ENCODE data around the gene ANXA1.

Gene ANXA1

DNA sequence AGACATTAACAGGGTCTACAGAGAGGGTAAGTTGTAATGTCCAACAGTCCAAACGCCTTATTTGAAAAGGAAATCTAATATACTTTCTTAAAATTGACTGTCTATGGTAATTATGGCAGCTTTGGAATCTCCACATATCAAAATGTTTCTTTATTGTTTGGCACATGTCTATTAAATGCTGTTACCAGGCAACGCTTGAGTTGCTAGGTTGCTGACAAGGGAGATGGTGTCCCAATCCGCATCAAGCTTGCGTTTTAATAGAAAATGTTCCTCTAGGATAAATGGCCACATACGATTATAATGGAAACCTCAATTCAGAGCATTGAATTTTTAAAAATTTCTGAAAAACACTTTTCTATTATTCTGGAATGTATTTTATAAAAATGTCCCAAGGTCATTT is 9.2 kb downstream of the ANXA1 start:
- no peak for FAIRE-seq
- no peak for TF ChIP-seq TAF1 (IDR thresholded peaks at IDR 0.05; ENCODE audit: low read depth, low read length)
- TF ChIP-seq POLR2AphosphoS5 (IDR thresholded peaks at IDR 0.05; ENCODE audit: low read depth, low read length) = no peak
- no peak for TF ChIP-seq POLR2A (IDR thresholded peaks at IDR 0.05; ENCODE audit: low read depth, low read length)
- TF ChIP-seq SPI1 (IDR thresholded peaks at IDR 0.05; ENCODE audit: low read depth, low read length) = no peak

DNA sequence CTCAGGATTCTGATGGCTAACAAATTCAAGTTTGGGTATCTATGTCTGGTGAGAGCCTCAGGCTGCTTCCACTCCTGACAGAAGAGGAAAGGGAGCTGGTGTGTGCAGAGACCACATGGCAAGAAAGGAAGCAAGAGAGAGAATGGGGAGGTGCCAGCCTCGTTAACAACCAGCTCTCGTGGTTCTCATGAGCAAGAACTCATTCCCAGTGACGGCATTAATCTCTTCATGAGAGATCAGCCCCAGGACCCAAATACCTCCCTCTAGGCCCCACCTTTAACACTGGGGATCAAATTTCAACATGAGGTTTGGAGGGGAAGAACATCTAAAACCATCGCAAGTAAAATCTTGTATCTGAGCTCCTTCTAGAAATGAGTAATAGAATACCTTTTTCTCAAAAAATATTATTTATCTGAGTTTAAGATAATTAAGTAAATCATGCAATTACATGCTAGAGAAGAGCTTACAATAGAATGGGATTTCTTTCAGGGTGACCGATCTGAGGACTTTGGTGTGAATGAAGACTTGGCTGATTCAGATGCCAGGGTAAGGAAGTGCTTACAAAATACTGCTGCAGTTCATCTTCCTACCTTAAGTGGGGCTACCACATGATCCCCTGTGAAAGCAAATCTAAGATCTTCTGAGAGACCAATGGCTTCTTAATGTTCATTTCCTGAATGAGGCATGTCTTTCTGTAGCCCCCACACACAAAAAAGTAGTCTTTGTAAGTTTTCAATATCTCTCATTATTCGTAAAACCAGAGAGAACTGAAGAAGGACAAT is 11.5 kb downstream of the ANXA1 start:
- no peak for FAIRE-seq
- TF ChIP-seq POLR2AphosphoS5 (IDR thresholded peaks at IDR 0.05; ENCODE audit: low read depth, low read length) = no peak
- no peak for TF ChIP-seq POLR2A (IDR thresholded peaks at IDR 0.05; ENCODE audit: low read depth, low read length)
- no peak for TF ChIP-seq TAF1 (IDR thresholded peaks at IDR 0.05; ENCODE audit: low read depth, low read length)
- TF ChIP-seq PAX5 (IDR thresholded peaks at IDR 0.05; ENCODE audit: insufficient read depth, low read length, severe bottlenecking) = no peak
- no peak for TF ChIP-seq POU2F2 (IDR thresholded peaks at IDR 0.05; ENCODE audit: low read depth, low read length)
- no peak for TF ChIP-seq SPI1 (IDR thresholded peaks at IDR 0.05; ENCODE audit: low read depth, low read length)
- no peak for DNase-seq (ENCODE audit: insufficient read length, low spot score)

More for the DNA sequence above, 9.2 kb downstream of the ANXA1 start:
- DNase-seq (ENCODE audit: insufficient read length, low spot score) = no peak

GRCh38 chr9:73165911-73166310 is 14.2 kb downstream of the ANXA1 start:
- DNase-seq (ENCODE audit: insufficient read length, low spot score) (no peak), FAIRE-seq (no peak)
- TF ChIP-seq SPI1 (IDR thresholded peaks at IDR 0.05; ENCODE audit: low read depth, low read length) (no peak), TAF1 (IDR thresholded peaks at IDR 0.05; ENCODE audit: low read depth, low read length) (no peak), PAX5 (IDR thresholded peaks at IDR 0.05; ENCODE audit: insufficient read depth, low read length, severe bottlenecking) (no peak), POU2F2 (IDR thresholded peaks at IDR 0.05; ENCODE audit: low read depth, low read length) (no peak), POLR2AphosphoS5 (IDR thresholded peaks at IDR 0.05; ENCODE audit: low read depth, low read length) (no peak), POLR2A (IDR thresholded peaks at IDR 0.05; ENCODE audit: low read depth, low read length) (no peak)

GRCh38 chr9:73166468-73166867 is 14.8 kb downstream of the ANXA1 start:
- DNase-seq (ENCODE audit: insufficient read length, low spot score) = no peak
- no peak for FAIRE-seq
- TF ChIP-seq SPI1 (IDR thresholded peaks at IDR 0.05; ENCODE audit: low read depth, low read length) (no peak), TAF1 (IDR thresholded peaks at IDR 0.05; ENCODE audit: low read depth, low read length) (no peak)

GRCh38 chr9:73167614-73168013 is 15.9 kb downstream of the ANXA1 start:
- FAIRE-seq (peak; percentile 72), DNase-seq (ENCODE audit: insufficient read length, low spot score) (no peak)
- TF ChIP-seq TAF1 (IDR thresholded peaks at IDR 0.05; ENCODE audit: low read depth, low read length) = no peak
- TF ChIP-seq POLR2AphosphoS5 (IDR thresholded peaks at IDR 0.05; ENCODE audit: low read depth, low read length) = no peak
- TF ChIP-seq POLR2A (IDR thresholded peaks at IDR 0.05; ENCODE audit: low read depth, low read length) = no peak
- TF ChIP-seq SPI1 (IDR thresholded peaks at IDR 0.05; ENCODE audit: low read depth, low read length) = no peak
- TF ChIP-seq PAX5 (IDR thresholded peaks at IDR 0.05; ENCODE audit: insufficient read depth, low read length, severe bottlenecking) = no peak
- no peak for TF ChIP-seq POU2F2 (IDR thresholded peaks at IDR 0.05; ENCODE audit: low read depth, low read length)

- DNase-seq (ENCODE audit: insufficient read length, low spot score) = no peak
- FAIRE-seq = no peak
- TF ChIP-seq POLR2A (IDR thresholded peaks at IDR 0.05; ENCODE audit: low read depth, low read length) = no peak
- TF ChIP-seq PAX5 (IDR thresholded peaks at IDR 0.05; ENCODE audit: insufficient read depth, low read length, severe bottlenecking) = no peak
- TF ChIP-seq SPI1 (IDR thresholded peaks at IDR 0.05; ENCODE audit: low read depth, low read length) = no peak
- no peak for TF ChIP-seq TAF1 (IDR thresholded peaks at IDR 0.05; ENCODE audit: low read depth, low read length)
- TF ChIP-seq POLR2AphosphoS5 (IDR thresholded peaks at IDR 0.05; ENCODE audit: low read depth, low read length) = no peak
- TF ChIP-seq POU2F2 (IDR thresholded peaks at IDR 0.05; ENCODE audit: low read depth, low read length) = no peak
Measured at GRCh38 chr9:73168298-73168934, 16.8 kb downstream of the ANXA1 start.

DNA sequence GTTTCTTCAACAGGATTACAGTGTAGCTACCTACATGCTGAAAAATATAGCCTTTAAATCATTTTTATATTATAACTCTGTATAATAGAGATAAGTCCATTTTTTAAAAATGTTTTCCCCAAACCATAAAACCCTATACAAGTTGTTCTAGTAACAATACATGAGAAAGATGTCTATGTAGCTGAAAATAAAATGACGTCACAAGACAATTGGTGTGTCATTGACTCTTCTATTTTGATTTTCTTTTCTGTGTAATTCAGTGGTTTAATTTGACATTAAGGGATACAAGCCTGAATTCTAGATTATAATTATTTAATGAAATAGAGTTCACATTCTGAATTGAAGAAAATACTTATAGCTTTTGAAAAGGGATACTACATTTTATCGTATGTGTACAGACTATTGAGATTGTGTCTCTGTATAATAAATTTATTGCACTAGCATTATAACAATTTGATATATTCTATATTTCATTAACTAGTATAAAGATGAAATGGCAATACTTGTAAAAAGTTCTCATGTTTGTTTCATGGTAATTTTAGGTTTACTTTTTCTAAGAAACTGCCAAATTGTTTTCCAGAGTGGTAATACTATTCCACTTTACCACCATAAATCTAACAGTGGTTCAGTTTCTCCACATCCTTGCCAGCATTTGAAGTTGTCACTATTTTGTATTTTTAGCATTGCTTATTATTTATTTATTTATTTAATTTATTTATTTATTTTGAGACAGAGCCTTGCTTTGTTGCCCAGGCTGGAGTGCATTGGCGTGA is 18.7 kb downstream of the ANXA1 start:
- DNase-seq (ENCODE audit: insufficient read length, low spot score) = no peak
- no peak for FAIRE-seq
- TF ChIP-seq POLR2AphosphoS5 (IDR thresholded peaks at IDR 0.05; ENCODE audit: low read depth, low read length) (no peak), SPI1 (IDR thresholded peaks at IDR 0.05; ENCODE audit: low read depth, low read length) (no peak)

- DNase-seq (ENCODE audit: insufficient read length, low spot score) = no peak
- no peak for FAIRE-seq
- no peak for TF ChIP-seq SPI1 (IDR thresholded peaks at IDR 0.05; ENCODE audit: low read depth, low read length)
- TF ChIP-seq TAF1 (IDR thresholded peaks at IDR 0.05; ENCODE audit: low read depth, low read length) = no peak
- no peak for TF ChIP-seq POLR2A (IDR thresholded peaks at IDR 0.05; ENCODE audit: low read depth, low read length)
- TF ChIP-seq PAX5 (IDR thresholded peaks at IDR 0.05; ENCODE audit: insufficient read depth, low read length, severe bottlenecking) = no peak
- TF ChIP-seq POU2F2 (IDR thresholded peaks at IDR 0.05; ENCODE audit: low read depth, low read length) = no peak
- TF ChIP-seq POLR2AphosphoS5 (IDR thresholded peaks at IDR 0.05; ENCODE audit: low read depth, low read length) = no peak
Measured at GRCh38 chr9:73172901-73173215, 21.2 kb downstream of the ANXA1 start.

DNA sequence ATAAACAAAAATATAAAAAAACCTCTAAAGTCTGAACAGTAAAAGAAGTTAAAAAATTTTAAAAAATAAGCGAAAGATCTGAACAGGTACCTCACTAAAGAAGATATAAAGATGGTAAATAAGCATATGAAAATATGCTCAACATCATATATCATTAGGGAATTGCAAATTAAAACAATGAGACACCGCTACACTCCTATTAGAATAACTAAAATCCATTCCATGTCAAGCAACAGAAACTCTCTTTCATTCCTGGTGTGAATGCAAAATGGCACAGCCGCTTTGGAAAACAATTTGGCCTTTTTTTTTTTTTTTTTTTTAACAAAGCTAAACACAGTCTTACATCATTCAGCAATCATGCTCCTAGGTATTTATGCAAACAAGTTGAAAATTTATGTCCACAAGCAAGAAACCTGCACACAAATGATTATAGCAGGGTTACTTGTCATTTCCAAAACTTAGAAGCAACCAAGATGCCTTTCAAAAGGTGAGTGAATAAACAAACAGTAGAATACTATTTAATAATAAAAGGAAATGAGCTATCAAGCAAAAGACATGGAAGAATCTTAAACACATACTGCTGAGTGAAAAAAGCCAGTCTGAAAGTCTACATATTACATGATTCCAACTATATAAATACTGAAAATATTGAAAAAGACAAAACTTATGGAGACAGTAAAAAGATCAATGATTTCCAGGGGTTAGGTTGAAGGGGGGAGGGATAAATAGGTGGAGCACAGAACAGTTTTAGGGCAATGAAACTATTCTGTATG is 22.1 kb downstream of the ANXA1 start:
- DNase-seq (ENCODE audit: insufficient read length, low spot score) (no peak), FAIRE-seq (no peak)
- TF ChIP-seq PAX5 (IDR thresholded peaks at IDR 0.05; ENCODE audit: insufficient read depth, low read length, severe bottlenecking) = no peak
- TF ChIP-seq SPI1 (IDR thresholded peaks at IDR 0.05; ENCODE audit: low read depth, low read length) = no peak
- no peak for TF ChIP-seq POLR2A (IDR thresholded peaks at IDR 0.05; ENCODE audit: low read depth, low read length)
- no peak for TF ChIP-seq POLR2AphosphoS5 (IDR thresholded peaks at IDR 0.05; ENCODE audit: low read depth, low read length)
- TF ChIP-seq POU2F2 (IDR thresholded peaks at IDR 0.05; ENCODE audit: low read depth, low read length) = no peak
- TF ChIP-seq TAF1 (IDR thresholded peaks at IDR 0.05; ENCODE audit: low read depth, low read length) = no peak

Measured in GM12891 (cell line).